K562 (cell line): Measurements from ENCODE around the gene AP5Z1. TPM values are rescaled to one million over a fixed set of nuclear protein-coding genes. Genes with fewer than 3 reads are reported as not detected.
A peak's percentile ranks its signal among the peaks of the same experiment; 100 is the strongest.
"Not testable (repeated sequence)": the region's sequence is repeated elsewhere in the genome, so short reads cannot be mapped to it uniquely, and the experiment has no call there.

ENCODE experiments used
- ATAC-seq: fragments of 200-7000 bp; cut with Tn5 transposase; 3 replicates; pipeline ENCODE4 v1.9.1; 2020; ENCODE audit warnings: moderate library complexity
- BruUV-seq: library from RNA; stranded (reverse); fragments of 400-500 nt; replicated peaks from 2 replicates; lab custom pipeline; 2021; lab: Mats Ljungman, UMichigan
- CTCF ChIA-PET: fragments of 300-600 bp; formaldehyde crosslinking; extraction: SDS; loops from one replicate; lab custom pipeline; 2021; ENCODE audit warnings: low intra/inter-chr PET ratio; lab: Yijun Ruan, JAX
- POLR2A ChIA-PET: fragments of 300-600, 350-650 bp; sonication (Branson Sonifier 250); formaldehyde crosslinking; extraction: SDS; loops from one replicate; lab custom pipeline; 2021; ENCODE audit warnings: antibody characterized with exemption, inconsistent platforms; lab: Yijun Ruan, JAX
- DNase-seq, 4 experiments: peaks; one replicate each; pipeline versions ENCODE4 v3.0.0 to v3.0.0-alpha.2; 2011 to 2018; ENCODE audit warnings: low spot score in 3 of 4, mixed read lengths in 3 of 4; ENCODE audit errors: extremely low read depth in 1 of 4
- FAIRE-seq: peaks from 2 replicates; lab custom pipeline; 2011; peaks lifted over from hg19 to GRCh38; lab: Jason Lieb, UNC
- H2AFZ ChIP-seq: 2 replicates; pipeline ENCODE4 v1.6.0; 2011; ENCODE audit warnings: low read depth, low read length, control low read depth, inconsistent platforms
- H3K27ac ChIP-seq: fragments of 200-600 bp; 3 replicates; pipeline ENCODE4 v1.8.0; 2011; ENCODE audit warnings: low read depth, mild to moderate bottlenecking, control low read depth, inconsistent platforms, low read length, moderate library complexity, mixed read lengths; ENCODE audit errors: extremely low read depth
- H3K27me3 ChIP-seq, 2 experiments: fragments of 300-600 bp in 1 of 2; 2 replicates in 1 of 2; 3 replicates in 1 of 2; pipeline versions ENCODE4 v1.6.0 to v1.8.0; 2011; ENCODE audit warnings: inconsistent platforms in 2 of 2, low read length in 2 of 2, mild to moderate bottlenecking in 1 of 2, mixed read lengths in 1 of 2, moderate library complexity in 1 of 2; ENCODE audit not compliant: control insufficient read depth in 2 of 2, insufficient read depth in 2 of 2
- H3K36me3 ChIP-seq: fragments of 300-600 bp; 3 replicates; pipeline ENCODE4 v1.8.0; 2011; ENCODE audit warnings: mild to moderate bottlenecking, low read length, inconsistent platforms; ENCODE audit not compliant: control insufficient read depth, insufficient read depth
- H3K4me1 ChIP-seq, 2 experiments: fragments of 200-600 bp in 1 of 2; replicated peaks in 1 of 2; 2 replicates in 1 of 2; 3 replicates in 1 of 2; pipeline versions ENCODE4 v1.5.1 to v1.8.0; 2011; ENCODE audit warnings: inconsistent platforms in 2 of 2, low read length in 2 of 2, mild to moderate bottlenecking in 1 of 2, mixed read lengths in 1 of 2, moderate library complexity in 1 of 2; ENCODE audit not compliant: control insufficient read depth in 2 of 2, insufficient read depth in 2 of 2
- H3K4me2 ChIP-seq: 2 replicates; pipeline ENCODE4 v1.6.1; 2011; ENCODE audit warnings: low read length, control low read depth, inconsistent platforms, mixed read lengths; ENCODE audit not compliant: insufficient read depth
- H3K4me3 ChIP-seq: fragments of 200-600 bp; sonication (generic), shearing (Covaris generic); 2 replicates; pipeline ENCODE4 v1.5.1; 2016; ENCODE audit warnings: control low read depth, inconsistent platforms
- H3K79me2 ChIP-seq: fragments of 200-600 bp; 3 replicates; pipeline ENCODE4 v1.8.0; 2011; ENCODE audit warnings: low read length, inconsistent platforms; ENCODE audit not compliant: control insufficient read depth, insufficient read depth
- H3K9ac ChIP-seq, 2 experiments: 2 replicates each; pipeline versions ENCODE4 v1.6.0 to v1.6.1; 2011; ENCODE audit warnings: low read depth in 2 of 2, low read length in 2 of 2, control low read depth in 1 of 2, inconsistent platforms in 1 of 2, mild to moderate bottlenecking in 1 of 2, mixed read lengths in 1 of 2; ENCODE audit not compliant: insufficient read depth in 1 of 2
- H3K9me1 ChIP-seq: one replicate; pipeline ENCODE4 v1.6.0; 2011; ENCODE audit warnings: inconsistent platforms, mild to moderate bottlenecking, low read length, moderate library complexity; ENCODE audit not compliant: control insufficient read depth, insufficient read depth
- H3K9me3 ChIP-seq: replicated peaks from 2 replicates; pipeline ENCODE4 v1.5.1; 2011; ENCODE audit warnings: low read depth, low read length, inconsistent platforms; ENCODE audit not compliant: control insufficient read depth, insufficient read depth
- H4K20me1 ChIP-seq: replicated peaks from 2 replicates; pipeline ENCODE4 v1.6.1; 2011; ENCODE audit warnings: low read length, inconsistent platforms, mixed read lengths; ENCODE audit not compliant: control insufficient read depth, insufficient read depth
- CREB3L1 ChIP-seq: fragments of 450-650 bp; IDR thresholded peaks from 2 replicates; pipeline ENCODE4 v1.6.1; 2014; ENCODE audit warnings: low read depth, mild to moderate bottlenecking, moderate library complexity, borderline replicate concordance
- POLR2G ChIP-seq: fragments of 200-400 bp; formaldehyde crosslinking; IDR thresholded peaks from 2 replicates; pipeline ENCODE4 v1.6.1; 2017; ENCODE audit warnings: low read depth, mild to moderate bottlenecking, antibody characterized with exemption, low read length, moderate library complexity
- WGBS: fragments of 100-300 bp; shearing (Covaris generic); methylation state at CpG from one replicate; pipeline ENCODE4 v1.1.6; 2016; ENCODE audit warnings: low coverage, mixed read lengths; ENCODE audit not compliant: insufficient coverage; ENCODE audit errors: missing lambda C conversion rate; 5-methylcytosine and 5-hydroxymethylcytosine counted together
- in situ Hi-C: fragments of 300-500 bp; cut with MboI; formaldehyde crosslinking; loops from 4 replicates; pipeline ENCODE4 v1.15.0; 2018; ENCODE audit warnings: inconsistent platforms, mixed read lengths
- intact Hi-C: fragments of 100-400 bp; cut with micrococcal nuclease; formaldehyde crosslinking; loops from 2 replicates; pipeline ENCODE4 v1.14.2; 2022
- polyA plus RNA-seq, 8 experiments: library from polyadenylated mRNA; depleted of rRNA in 4 of 8; stranded (reverse) in 5 of 8; unstranded in 3 of 8; fragments of >200 nt; fragmentation: Nextera tagmentation in 2 of 8; fragmentation: Illumina TruSeq in 1 of 8; extraction: Ambion mirVana in 2 of 8; extraction: Trizol in 1 of 8; gene quantifications; 2 replicates each; pipeline versions ENCODE4 v1.2.1 to v1.2.3, GENCODE V29; 2011 to 2014; ENCODE audit warnings: inconsistent platforms in 1 of 8, missing spikeins in 1 of 8
- total RNA-seq, 7 experiments: library from RNA; depleted of rRNA in 6 of 7; stranded (reverse); fragments of >200 nt in 6 of 7; fragmentation: Illumina TruSeq in 2 of 7; extraction: Trizol in 2 of 7; gene quantifications; 2 replicates each; pipeline versions ENCODE4 v1.2.1 to v1.2.3, GENCODE V29; 2011 to 2021; ENCODE audit warnings: low replicate concordance in 1 of 7

Gene AP5Z1
- total and polyA plus RNA-seq, 9 of the 15 experiments (the other 6 are each of a cell fraction or from before 2014, with no cell fraction given): 0.06 to 31.1 (median 6.4) TPM

GRCh38 chr7:4801839-4802231 is 26.4 kb downstream of the AP5Z1 start:
- no peak overlapping the region for H2AFZ ChIP-seq

GRCh38 chr7:4802577-4802976 is 27.2 kb downstream of the AP5Z1 start:
- H3K4me3 ChIP-seq, H2AFZ ChIP-seq, H3K27me3 ChIP-seq, POLR2A ChIA-PET, H3K36me3 ChIP-seq, H3K27ac ChIP-seq, H3K4me2 ChIP-seq, BruUV-seq, CTCF ChIA-PET, DNase-seq, H3K9me3 ChIP-seq, ATAC-seq, H3K9me1 ChIP-seq, H3K9ac ChIP-seq, in situ Hi-C loops, H3K79me2 ChIP-seq, intact Hi-C loops, FAIRE-seq: not testable (repeated sequence)
- WGBS: no CpG with 5 or more reads among the region's 23 CpGs
- Histone ChIP-seq H4K20me1 (peaks cover 12% of the 10 kb centered on the region; the same call in 1 of the 2 replicates), H3K4me1 (peaks cover 0 to 53% of the 10 kb centered on the region in 2 experiments; a peak in 2 of 5 replicates)

More at GRCh38 chr7:4801839-4802231, 26.4 kb downstream of the AP5Z1 start:
- intact Hi-C loops (no loop called here), in situ Hi-C loops (no loop called here)
- Histone ChIP-seq H3K79me2 (no peaks in the 10 kb centered on the region), H3K9me3 (no peaks in the 10 kb centered on the region), H3K36me3 (no peaks in the 10 kb centered on the region), H3K4me2 (no peak overlapping the region), H3K27ac (no peak overlapping the region), H4K20me1 (peaks cover 12% of the 10 kb centered on the region; the same call in 1 of the 2 replicates), H3K9me1 (no peaks in the 10 kb centered on the region), H3K4me3 (no peak overlapping the region), H3K27me3 (peaks cover 0 to 3% of the 10 kb centered on the region in 2 experiments; a peak in 2 of 5 replicates), H3K9ac (no peak overlapping the region), H3K4me1 (peaks cover 0 to 56% of the 10 kb centered on the region in 2 experiments; a peak in 2 of 5 replicates)
- ATAC-seq: no peak
- POLR2A ChIA-PET: no interaction called here
- no peak for FAIRE-seq
- WGBS: 36% methylated on average over 6 of the region's 18 CpGs
- DNase-seq: no peak
- TF ChIP-seq CREB3L1 (no peak), POLR2G (peak; percentile 4; the same call in 1 of the 2 replicates)
- CTCF ChIA-PET: no interaction called here
- BruUV-seq: no TSS peak
